GM12878 (cell line): ENCODE measurements around the gene TNFRSF9. TPM values are rescaled to one million over a fixed set of nuclear protein-coding genes. Genes with fewer than 3 reads are reported as not detected.

Experiments used
- BACH1 ChIP-seq: fragments of 450-650 bp; IDR thresholded peaks from 2 replicates; pipeline ENCODE4 v1.6.1; 2017; ENCODE audit warnings: mild to moderate bottlenecking, borderline replicate concordance
- BRCA1 ChIP-seq: IDR thresholded peaks from 2 replicates; pipeline ENCODE4 v1.6.1; 2011; ENCODE audit warnings: low read depth, low read length, improper control_type of control experiment
- EZH2 ChIP-seq: IDR thresholded peaks from 2 replicates; pipeline ENCODE4 v1.6.1; 2012; ENCODE audit warnings: low read depth, mild to moderate bottlenecking, control low read depth, inconsistent platforms, low read length, borderline replicate concordance; ENCODE audit not compliant: control insufficient read depth
- KAT2A ChIP-seq: conservative IDR thresholded peaks from 2 replicates; pipeline ENCODE4 v1.6.1; 2011; ENCODE audit warnings: low read depth, low read length; ENCODE audit not compliant: control insufficient read depth
- LARP7 ChIP-seq: fragments of 450-650 bp; IDR thresholded peaks from 2 replicates; pipeline ENCODE4 v1.6.1; 2017; ENCODE audit warnings: mild to moderate bottlenecking
- NFXL1 ChIP-seq: fragments of 450-650 bp; IDR thresholded peaks from 2 replicates; pipeline ENCODE4 v1.6.1; 2017; ENCODE audit warnings: antibody characterized with exemption, mild to moderate bottlenecking, borderline replicate concordance
- PML ChIP-seq: IDR thresholded peaks from 2 replicates; pipeline ENCODE4 v1.6.1; 2012; ENCODE audit warnings: low read length, inconsistent platforms
- RAD51 ChIP-seq: fragments of 450-650 bp; IDR thresholded peaks from 2 replicates; pipeline ENCODE4 v1.6.1; 2016; ENCODE audit warnings: moderate library complexity, mild to moderate bottlenecking, inconsistent platforms
- RBBP5 ChIP-seq: fragments of 200-600 bp; sonication (generic); conservative IDR thresholded peaks from 2 replicates; pipeline ENCODE4 v1.6.1; 2016
- RUNX3 ChIP-seq: IDR thresholded peaks from 2 replicates; pipeline ENCODE4 v1.6.1; 2012; ENCODE audit warnings: low read length, inconsistent platforms
- SIN3A ChIP-seq: IDR thresholded peaks from 2 replicates; pipeline ENCODE4 v1.6.1; 2012; ENCODE audit warnings: low read depth, low read length, improper control_type of control experiment
- SMAD1 ChIP-seq: fragments of 450-650 bp; IDR thresholded peaks from 2 replicates; pipeline ENCODE4 v1.6.1; 2018; ENCODE audit warnings: mild to moderate bottlenecking, low read depth; ENCODE audit not compliant: partially characterized antibody
- SMAD5 ChIP-seq: IDR thresholded peaks from 2 replicates; pipeline ENCODE4 v1.6.1; 2016; ENCODE audit warnings: antibody characterized with exemption, low read depth
- TBL1XR1 ChIP-seq: IDR thresholded peaks from 2 replicates; pipeline ENCODE4 v1.6.1; 2012; ENCODE audit warnings: low read depth, low read length, improper control_type of control experiment
- ZNF384 ChIP-seq: IDR thresholded peaks from 2 replicates; pipeline ENCODE4 v1.6.1; 2012; ENCODE audit warnings: low read depth, mild to moderate bottlenecking, low read length, improper control_type of control experiment, borderline replicate concordance
- polyA plus RNA-seq, 11 experiments: library from polyadenylated mRNA; depleted of rRNA in 4 of 11; unstranded in 6 of 11; stranded (reverse) in 5 of 11; fragments of >200 nt; fragmentation: Nextera tagmentation in 4 of 11; fragmentation: Illumina TruSeq in 1 of 11; extraction: Ambion mirVana in 4 of 11; extraction: Trizol in 1 of 11; gene quantifications; 1 replicate in 1 of 11; 2 replicates in 10 of 11; pipeline versions ENCODE4 v1.2.1 to v1.2.3, GENCODE V29; 2011 to 2016; ENCODE audit warnings: inconsistent platforms in 2 of 11, missing spikeins in 2 of 11, low read depth in 1 of 11
- total RNA-seq, 4 experiments: library from RNA; depleted of rRNA in 3 of 4; stranded (reverse); fragments of >200 nt in 3 of 4; fragmentation: Illumina TruSeq in 1 of 4; extraction: Trizol in 1 of 4; gene quantifications; 2 replicates each; pipeline versions ENCODE4 v1.2.1 to v1.2.3, GENCODE V29; 2013 to 2021
- TF ChIP-seq, protein P1 (sequence below): fragments of 450-650 bp; formaldehyde crosslinking; IDR thresholded peaks from 2 replicates; pipeline ENCODE4 v1.4.0; 2020; ENCODE audit warnings: mild to moderate bottlenecking, moderate library complexity
- TF ChIP-seq, protein P2 (sequence below): fragments of 450-650 bp; conservative IDR thresholded peaks from 2 replicates; pipeline ENCODE4 v1.6.1; 2017; ENCODE audit warnings: mild to moderate bottlenecking, moderate library complexity
- TF ChIP-seq, protein P3 (sequence below): fragments of 450-650 bp; IDR thresholded peaks from 2 replicates; pipeline ENCODE4 v1.6.1; 2017; ENCODE audit warnings: mild to moderate bottlenecking, moderate library complexity
- TF ChIP-seq, protein P4 (sequence below): IDR thresholded peaks from 2 replicates; pipeline ENCODE4 v1.6.1; 2011; ENCODE audit warnings: borderline replicate concordance, low read depth, mild to moderate bottlenecking, moderate library complexity, low read length; ENCODE audit not compliant: insufficient read depth, poor library complexity, severe bottlenecking

Gene TNFRSF9
- total and polyA plus RNA-seq, 10 of the 15 experiments (the other 5 are each of a cell fraction or from before 2014, with no cell fraction given) = 2.0 to 25.6 (median 5.8) TPM

DNA sequence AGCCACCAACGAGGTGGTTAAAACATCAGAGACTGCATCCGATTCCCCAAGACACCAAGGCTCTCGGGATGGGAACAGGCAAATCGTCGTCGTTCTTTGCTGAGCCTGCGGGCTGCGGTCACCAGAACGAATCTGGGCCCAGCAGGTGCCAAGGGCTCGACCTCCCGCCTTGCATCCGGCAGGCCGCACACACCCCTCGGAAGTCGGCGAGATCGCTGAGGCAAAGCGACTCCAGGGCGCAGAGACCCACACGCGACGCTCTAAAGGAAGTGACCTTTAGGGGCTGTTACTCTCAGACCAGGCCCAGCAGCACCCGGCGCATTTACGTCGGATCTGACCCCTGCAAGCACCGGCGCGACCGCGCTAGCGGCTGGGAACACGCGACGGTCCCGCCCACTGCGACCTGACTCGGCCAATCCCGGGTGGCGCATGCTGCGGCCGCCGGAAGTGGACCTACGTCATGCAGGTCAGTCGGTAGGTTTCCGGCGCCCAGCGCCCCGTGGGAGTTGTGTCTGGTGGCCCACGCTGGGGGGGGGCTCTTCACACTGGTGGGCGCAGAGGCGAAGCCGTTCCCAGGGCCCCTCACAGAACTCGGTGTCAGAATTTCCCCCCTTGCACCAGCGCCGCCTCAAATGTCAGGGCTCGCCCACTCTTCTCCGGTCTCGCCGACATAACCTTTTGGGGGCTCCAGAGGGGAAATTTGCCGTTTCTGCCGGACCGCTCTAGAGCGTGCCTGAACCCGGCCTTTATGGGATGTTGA is 13.4 kb upstream of the TNFRSF9 start (continued):
- TF ChIP-seq, protein P1, sequence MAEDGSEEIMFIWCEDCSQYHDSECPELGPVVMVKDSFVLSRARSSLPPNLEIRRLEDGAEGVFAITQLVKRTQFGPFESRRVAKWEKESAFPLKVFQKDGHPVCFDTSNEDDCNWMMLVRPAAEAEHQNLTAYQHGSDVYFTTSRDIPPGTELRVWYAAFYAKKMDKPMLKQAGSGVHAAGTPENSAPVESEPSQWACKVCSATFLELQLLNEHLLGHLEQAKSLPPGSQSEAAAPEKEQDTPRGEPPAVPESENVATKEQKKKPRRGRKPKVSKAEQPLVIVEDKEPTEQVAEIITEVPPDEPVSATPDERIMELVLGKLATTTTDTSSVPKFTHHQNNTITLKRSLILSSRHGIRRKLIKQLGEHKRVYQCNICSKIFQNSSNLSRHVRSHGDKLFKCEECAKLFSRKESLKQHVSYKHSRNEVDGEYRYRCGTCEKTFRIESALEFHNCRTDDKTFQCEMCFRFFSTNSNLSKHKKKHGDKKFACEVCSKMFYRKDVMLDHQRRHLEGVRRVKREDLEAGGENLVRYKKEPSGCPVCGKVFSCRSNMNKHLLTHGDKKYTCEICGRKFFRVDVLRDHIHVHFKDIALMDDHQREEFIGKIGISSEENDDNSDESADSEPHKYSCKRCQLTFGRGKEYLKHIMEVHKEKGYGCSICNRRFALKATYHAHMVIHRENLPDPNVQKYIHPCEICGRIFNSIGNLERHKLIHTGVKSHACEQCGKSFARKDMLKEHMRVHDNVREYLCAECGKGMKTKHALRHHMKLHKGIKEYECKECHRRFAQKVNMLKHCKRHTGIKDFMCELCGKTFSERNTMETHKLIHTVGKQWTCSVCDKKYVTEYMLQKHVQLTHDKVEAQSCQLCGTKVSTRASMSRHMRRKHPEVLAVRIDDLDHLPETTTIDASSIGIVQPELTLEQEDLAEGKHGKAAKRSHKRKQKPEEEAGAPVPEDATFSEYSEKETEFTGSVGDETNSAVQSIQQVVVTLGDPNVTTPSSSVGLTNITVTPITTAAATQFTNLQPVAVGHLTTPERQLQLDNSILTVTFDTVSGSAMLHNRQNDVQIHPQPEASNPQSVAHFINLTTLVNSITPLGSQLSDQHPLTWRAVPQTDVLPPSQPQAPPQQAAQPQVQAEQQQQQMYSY (CRISPR knock-in tag) = no peak
- TF ChIP-seq EZH2 = no peak
- no peak for TF ChIP-seq NFXL1
- no peak for TF ChIP-seq SMAD1
- TF ChIP-seq PML = peak; percentile 63; the same call in 1 of the 2 replicates
- TF ChIP-seq SMAD5 = peak; percentile 70; the same call in 1 of the 2 replicates
- no peak for TF ChIP-seq ZNF384
- peak; percentile 69 for TF ChIP-seq RUNX3
- TF ChIP-seq TBL1XR1 = no peak
- no peak for TF ChIP-seq RBBP5
- TF ChIP-seq, protein P2, sequence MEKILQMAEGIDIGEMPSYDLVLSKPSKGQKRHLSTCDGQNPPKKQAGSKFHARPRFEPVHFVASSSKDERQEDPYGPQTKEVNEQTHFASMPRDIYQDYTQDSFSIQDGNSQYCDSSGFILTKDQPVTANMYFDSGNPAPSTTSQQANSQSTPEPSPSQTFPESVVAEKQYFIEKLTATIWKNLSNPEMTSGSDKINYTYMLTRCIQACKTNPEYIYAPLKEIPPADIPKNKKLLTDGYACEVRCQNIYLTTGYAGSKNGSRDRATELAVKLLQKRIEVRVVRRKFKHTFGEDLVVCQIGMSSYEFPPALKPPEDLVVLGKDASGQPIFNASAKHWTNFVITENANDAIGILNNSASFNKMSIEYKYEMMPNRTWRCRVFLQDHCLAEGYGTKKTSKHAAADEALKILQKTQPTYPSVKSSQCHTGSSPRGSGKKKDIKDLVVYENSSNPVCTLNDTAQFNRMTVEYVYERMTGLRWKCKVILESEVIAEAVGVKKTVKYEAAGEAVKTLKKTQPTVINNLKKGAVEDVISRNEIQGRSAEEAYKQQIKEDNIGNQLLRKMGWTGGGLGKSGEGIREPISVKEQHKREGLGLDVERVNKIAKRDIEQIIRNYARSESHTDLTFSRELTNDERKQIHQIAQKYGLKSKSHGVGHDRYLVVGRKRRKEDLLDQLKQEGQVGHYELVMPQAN = peak; percentile 57; the same call in 1 of the 2 replicates
- 0 out of 2 replicates have a peak, but pooled peaks have one; percentile 27 for TF ChIP-seq SIN3A
- TF ChIP-seq RAD51 = no peak
- peak; percentile 36 for TF ChIP-seq LARP7
- TF ChIP-seq, protein P3, sequence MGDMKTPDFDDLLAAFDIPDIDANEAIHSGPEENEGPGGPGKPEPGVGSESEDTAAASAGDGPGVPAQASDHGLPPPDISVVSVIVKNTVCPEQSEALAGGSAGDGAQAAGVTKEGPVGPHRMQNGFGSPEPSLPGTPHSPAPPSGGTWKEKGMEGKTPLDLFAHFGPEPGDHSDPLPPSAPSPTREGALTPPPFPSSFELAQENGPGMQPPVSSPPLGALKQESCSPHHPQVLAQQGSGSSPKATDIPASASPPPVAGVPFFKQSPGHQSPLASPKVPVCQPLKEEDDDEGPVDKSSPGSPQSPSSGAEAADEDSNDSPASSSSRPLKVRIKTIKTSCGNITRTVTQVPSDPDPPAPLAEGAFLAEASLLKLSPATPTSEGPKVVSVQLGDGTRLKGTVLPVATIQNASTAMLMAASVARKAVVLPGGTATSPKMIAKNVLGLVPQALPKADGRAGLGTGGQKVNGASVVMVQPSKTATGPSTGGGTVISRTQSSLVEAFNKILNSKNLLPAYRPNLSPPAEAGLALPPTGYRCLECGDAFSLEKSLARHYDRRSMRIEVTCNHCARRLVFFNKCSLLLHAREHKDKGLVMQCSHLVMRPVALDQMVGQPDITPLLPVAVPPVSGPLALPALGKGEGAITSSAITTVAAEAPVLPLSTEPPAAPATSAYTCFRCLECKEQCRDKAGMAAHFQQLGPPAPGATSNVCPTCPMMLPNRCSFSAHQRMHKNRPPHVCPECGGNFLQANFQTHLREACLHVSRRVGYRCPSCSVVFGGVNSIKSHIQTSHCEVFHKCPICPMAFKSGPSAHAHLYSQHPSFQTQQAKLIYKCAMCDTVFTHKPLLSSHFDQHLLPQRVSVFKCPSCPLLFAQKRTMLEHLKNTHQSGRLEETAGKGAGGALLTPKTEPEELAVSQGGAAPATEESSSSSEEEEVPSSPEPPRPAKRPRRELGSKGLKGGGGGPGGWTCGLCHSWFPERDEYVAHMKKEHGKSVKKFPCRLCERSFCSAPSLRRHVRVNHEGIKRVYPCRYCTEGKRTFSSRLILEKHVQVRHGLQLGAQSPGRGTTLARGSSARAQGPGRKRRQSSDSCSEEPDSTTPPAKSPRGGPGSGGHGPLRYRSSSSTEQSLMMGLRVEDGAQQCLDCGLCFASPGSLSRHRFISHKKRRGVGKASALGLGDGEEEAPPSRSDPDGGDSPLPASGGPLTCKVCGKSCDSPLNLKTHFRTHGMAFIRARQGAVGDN = peak; percentile 94
- TF ChIP-seq KAT2A = no peak
- TF ChIP-seq BACH1 = peak; percentile 71; the same call in 1 of the 2 replicates
- TF ChIP-seq BRCA1 = no peak
- TF ChIP-seq, protein P4, sequence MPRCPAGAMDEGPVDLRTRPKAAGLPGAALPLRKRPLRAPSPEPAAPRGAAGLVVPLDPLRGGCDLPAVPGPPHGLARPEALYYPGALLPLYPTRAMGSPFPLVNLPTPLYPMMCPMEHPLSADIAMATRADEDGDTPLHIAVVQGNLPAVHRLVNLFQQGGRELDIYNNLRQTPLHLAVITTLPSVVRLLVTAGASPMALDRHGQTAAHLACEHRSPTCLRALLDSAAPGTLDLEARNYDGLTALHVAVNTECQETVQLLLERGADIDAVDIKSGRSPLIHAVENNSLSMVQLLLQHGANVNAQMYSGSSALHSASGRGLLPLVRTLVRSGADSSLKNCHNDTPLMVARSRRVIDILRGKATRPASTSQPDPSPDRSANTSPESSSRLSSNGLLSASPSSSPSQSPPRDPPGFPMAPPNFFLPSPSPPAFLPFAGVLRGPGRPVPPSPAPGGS = peak; percentile 31
